HG03064 (cell line): ENCODE measurements around the gene MKNK2.
"Not testable (repeated sequence)": the region's sequence is repeated elsewhere in the genome, so short reads cannot be mapped to it uniquely, and the experiment has no call there.

Source experiments
- ATAC-seq: cut with Tn5 transposase; IDR thresholded peaks from one replicate; pipeline ENCODE4 v1.9.1; 2021; ENCODE audit warnings: low read depth; ENCODE audit not compliant: unreplicated experiment

The MKNK2 gene

DNA sequence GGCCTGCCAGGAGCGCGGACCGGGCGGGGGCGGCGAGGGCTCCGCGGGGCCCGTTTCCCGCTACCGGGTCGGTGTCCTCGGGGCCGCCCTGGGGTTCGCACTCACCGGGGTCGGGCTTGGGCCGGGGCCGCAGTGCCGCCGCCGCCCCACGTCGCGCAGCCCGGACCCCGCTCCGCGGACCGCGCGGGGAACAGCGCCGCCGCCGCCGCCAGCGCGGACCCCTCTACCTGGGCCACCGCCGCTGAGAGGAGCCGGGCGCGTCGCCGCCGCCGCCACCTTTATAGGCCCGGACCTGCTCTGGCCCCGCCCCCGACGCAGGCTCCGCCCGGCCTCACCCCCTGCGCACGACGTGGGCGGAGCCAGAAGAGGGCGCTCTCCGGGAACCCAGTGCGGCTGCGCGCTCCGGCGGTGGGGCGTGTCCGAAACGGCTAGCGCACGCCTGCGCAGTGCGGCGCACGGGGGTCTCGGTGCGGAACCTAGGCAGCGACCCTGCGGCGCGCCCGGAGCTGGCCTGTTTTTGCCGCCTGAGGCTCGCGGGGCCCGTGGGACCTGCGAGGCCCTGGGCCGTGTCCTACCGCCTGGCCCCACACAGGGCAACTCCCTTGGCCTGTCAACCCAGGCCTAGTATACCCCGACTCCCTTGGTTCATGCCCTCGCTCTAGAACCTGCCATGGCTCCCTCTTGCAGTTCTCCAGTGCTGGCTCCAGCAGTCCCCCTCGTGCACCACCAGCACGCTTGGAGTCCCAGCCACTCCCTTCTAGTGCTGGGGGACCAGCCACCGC is at the start of gene MKNK2:
Gene MKNK2 (minus strand): TSS at position 254 of the 782 bp plus-strand sequence. CDS start 393 bp downstream, outside the sequence.
- ATAC-seq, result no peak

DNA sequence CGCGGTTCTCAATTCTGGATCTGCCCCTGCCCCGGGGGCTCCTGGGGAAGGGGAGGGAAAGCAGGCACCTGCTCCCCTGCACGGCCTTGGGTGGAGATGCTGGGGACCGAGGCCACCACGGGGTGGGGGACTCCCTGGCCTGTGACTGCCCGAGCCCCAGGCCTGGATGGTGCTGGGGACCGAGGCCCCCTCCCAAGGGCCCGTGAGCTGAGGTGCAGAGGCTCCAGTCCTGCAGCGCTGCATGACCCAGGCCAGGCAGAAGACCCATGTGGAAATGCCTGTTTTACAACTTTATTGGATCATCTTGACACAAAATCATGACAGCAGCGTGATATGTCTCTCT is 49.6 kb upstream of the MKNK2 start:
- no peak for ATAC-seq

DNA sequence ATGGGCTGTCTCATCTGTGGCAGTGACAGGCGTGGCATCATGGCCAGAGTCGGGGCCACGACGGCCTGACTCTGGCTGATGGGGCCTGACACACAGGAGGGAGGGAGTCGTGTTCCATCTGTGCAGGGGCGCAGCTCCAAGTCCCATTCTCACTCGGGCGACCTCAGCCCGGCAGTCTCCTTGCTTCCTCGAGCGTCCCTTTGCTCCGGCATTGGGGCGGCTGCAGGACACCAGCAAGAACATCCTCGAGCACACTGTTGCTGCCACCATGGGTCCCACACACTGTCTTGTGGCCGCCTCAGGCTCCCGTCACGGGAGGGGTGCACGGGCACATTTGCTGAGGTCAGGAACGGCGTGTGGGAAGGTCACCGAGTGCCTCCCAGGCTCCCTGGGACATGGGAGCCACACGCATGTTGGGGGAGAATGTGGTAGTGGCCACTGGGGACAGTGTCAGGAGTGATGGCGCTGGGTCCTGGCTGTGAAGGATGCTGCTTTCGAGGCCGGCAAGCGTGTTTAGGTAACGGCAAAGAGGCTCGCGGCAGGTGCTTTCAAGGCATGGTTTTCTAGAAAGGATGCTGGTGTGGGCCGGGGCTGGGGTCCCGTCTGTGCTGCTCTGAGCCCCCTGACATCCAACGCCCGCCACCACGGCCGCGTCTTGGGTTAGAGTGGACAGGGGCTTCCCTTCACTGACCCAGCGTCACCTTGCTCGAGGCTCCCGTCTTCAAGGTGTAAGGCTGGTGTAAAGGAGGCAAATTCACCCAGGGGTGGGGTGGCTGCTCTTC is 49.1 kb upstream of the MKNK2 start:
- no peak for ATAC-seq

DNA sequence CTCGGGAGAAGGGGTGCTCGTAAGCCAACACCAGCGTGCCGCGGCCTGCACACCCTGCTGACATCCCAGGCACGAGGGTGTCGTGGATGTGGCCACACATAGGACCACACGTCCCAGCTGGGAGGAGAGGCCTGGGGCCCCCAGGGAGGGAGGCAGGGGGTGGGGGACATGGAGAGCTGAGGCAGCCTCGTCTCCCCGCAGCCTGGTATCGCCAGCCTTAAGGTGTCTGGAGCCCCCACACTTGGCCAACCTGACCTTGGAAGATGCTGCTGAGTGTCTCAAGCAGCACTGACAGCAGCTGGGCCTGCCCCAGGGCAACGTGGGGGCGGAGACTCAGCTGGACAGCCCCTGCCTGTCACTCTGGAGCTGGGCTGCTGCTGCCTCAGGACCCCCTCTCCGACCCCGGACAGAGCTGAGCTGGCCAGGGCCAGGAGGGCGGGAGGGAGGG is 48.0 kb upstream of the MKNK2 start:
- no peak for ATAC-seq

DNA sequence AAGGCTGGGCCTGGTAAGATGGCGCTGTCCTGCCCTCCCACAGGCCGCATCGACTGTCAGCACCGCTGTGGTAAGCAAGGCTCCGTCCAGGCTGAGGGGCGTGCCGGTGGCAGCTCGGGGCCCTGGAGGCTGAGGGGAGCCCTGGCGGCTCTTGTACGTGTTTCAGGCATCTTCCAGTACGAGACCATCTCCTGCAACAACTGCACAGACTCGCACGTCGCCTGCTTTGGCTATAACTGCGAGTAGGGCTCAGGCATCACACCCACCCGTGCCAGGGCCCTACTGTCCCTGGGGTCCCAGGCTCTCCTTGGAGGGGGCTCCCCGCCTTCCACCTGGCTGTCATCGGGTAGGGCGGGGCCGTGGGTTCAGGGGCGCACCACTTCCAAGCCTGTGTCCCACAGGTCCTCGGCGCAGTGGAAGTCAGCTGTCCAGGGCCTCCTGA is 46.9 kb upstream of the MKNK2 start:
- no peak for ATAC-seq

DNA sequence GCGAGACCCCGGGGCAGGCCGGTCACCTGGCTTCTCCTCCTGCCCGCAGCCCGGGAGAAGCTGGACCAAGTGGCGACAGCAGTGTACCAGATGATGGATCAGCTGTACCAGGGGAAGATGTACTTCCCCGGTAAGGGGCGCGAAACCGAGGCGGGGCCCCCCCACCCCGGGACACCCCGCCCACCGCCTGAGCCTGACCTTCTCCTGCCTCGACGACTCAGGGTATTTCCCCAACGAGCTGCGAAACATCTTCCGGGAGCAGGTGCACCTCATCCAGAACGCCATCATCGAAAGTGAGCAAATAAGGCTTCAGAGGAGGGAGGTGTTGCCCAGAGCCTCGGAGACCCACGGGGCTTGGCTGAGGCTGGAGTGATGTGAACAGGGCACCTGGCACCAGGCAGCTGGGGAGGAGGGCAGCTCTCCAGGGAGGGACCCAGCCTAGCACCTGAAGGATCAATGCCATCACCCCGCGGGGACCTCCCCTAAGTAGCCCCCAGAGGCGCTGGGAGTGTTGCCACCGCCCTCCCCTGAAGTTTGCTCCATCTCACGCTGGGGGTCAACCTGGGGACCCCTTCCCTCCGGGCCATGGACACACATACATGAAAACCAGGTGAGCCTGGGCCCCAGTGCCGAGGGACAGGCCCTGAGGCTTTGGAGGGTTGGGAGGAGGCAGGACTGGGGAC is 46.3 kb upstream of the MKNK2 start:
- no peak for ATAC-seq

DNA sequence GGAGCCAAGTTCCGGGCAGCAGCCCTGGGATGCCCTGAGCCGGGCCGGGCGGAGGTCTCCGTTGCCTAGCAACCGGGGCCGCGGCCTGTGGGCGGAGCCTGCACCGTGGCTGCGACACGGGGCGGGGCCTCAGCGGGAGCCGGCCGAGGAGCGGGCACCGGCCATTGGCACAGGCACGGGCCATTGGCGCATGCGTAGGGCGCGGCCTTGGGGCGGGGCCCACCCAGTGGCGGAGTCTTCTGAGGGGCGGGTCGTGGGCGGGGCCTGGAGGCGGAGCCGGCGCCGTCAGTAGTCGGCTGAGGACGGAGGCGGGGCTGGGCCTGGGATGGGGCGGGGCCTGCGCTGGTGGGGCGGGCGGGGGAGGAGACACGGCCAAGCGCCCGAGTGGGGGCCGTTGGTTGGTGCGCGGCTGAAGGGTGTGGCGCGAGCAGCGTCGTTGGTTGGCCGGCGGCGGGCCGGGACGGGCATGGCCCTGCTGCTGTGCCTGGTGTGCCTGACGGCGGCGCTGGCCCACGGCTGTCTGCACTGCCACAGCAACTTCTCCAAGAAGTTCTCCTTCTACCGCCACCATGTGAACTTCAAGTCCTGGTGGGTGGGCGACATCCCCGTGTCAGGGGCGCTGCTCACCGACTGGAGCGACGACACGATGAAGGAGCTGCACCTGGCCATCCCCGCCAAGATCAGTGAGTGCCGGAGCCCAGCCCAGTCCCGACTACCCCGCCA is 45.6 kb upstream of the MKNK2 start, which contains the start of gene IZUMO4:
Gene IZUMO4 (plus strand): TSS at position 436 of the 723 bp plus-strand sequence. CDS start 31 bp downstream, at position 467.
- ATAC-seq, result peak; percentile 55

DNA sequence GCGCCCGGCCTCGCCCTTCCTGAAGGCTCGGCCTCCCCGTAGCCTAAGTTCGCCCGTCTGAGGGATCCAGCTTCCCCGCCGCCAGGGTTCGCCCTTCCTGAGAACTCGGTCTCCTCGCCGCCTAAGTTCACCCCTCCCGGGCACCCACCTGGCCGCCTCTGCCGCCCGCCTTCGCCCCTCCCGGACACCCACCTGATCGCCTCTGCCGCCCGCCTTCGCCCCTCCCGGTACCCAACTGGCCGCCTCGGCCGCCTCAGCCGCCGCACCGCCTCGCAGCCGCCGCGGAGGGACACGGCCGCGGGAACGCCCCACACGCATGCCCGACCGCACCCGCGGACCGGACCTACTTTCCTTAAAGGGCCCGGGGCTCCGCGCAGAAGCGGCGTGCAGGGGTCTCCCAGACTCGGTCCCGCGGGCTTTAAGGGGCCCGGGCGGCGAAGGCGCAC is 45.0 kb upstream of the MKNK2 start, which contains the start of gene MOB3A:
Gene MOB3A (minus strand): TSS at position 293 of the 446 bp plus-strand sequence. CDS start 17,766 bp downstream, outside the sequence.
- peak; percentile 21 for ATAC-seq

DNA sequence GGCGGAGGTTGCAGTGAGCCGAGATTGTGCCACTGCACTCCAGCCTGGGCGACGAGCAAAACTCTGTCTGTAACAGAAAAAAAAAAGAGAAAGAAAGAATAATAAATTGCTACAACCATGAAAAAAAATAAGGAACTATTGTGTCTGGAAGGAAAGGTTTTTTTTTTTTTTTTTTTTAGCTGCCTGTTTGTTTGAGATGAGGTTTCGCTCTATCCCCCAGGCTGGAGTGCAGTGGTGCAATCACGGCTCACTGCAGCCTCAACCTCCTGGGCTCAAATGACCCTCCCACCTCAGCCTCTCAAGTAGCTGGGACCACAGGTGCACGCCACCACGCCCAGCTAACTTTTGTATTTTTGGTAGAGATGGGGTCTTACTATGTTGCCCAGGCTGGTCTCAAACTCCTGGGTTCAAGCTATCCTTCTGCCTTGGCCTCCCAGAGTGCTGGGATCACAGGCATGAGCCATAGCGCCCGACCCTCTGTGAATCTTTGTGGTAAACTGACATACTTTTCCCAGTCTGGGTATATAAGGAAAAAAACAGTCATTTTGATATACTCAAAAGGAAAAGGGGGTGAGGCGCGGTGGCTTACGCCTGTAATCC is 41.0 kb upstream of the MKNK2 start:
- ATAC-seq, result not testable (repeated sequence)

DNA sequence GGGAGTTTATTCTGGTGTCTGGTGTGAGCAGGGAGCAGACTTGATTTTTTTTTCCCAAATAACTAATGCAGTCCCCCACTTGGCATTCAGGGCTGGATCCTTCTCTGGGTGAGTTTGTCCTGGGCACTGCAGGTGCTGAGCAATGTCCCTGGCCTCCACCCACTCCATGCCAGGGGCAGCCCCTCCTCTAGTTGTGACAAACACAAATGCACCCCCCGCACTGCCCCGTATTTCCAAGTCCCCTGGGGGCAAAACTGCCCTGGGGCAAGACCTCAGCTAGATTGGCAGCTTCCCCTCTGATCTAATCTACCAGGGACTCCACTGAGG is 38.6 kb upstream of the MKNK2 start:
- ATAC-seq, result no peak

DNA sequence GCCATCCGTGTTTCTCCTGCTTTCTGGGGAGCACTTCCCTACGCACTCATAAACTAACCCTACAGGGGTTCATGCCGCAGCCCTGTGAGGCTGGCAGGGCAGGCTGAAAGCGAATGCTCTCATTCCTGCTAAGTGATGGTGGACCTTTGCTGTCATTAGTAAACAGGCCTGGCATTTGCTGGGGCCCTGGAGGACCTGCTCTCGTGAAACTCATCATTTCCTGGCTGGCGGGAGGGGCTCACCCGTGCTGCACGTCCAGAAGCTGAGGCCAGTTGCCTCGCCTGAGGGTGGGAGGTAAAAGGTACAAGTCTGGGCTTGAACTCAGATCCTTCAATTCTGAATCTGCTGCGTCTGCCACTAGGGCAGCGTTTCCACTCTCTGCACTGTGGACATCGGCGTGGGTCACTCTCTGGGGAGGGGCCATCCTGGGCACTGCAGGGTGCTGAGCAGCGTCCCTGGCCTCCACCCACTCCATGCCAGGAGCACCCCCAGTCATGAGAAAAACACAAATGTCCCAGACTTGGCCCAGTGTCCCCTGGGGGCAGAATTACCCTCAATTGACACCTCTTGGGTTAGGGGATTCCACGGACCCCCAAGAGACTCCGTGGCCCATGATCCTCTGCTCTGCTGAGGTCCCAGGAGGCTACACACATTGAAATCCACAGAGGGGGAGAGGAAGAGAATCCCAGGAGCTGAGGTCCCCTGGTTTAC is 38.1 kb upstream of the MKNK2 start:
- no peak for ATAC-seq

DNA sequence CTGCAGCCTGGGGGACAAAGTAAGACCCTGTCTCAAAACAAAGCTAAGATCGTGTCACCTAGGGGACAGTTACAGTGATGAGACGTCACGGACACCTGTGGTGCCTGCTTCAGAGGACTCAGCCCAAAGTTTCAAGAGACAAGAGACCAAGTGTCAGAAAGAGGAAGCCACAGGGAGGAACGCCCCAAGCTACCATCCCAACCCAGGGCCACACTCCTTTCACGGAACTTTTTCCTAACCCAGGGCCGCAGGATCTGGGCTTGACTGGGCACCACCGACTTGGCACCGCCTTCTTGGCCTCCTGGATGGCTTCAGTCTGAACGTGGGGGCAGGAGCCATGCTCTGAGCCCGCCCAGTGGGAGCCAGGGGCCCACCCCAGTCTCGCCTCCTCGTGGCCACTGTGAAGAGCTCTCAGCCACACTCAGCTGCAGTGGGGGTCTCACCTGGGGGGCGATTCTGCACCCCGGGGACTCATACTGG is 36.6 kb upstream of the MKNK2 start:
- ATAC-seq, result no peak

DNA sequence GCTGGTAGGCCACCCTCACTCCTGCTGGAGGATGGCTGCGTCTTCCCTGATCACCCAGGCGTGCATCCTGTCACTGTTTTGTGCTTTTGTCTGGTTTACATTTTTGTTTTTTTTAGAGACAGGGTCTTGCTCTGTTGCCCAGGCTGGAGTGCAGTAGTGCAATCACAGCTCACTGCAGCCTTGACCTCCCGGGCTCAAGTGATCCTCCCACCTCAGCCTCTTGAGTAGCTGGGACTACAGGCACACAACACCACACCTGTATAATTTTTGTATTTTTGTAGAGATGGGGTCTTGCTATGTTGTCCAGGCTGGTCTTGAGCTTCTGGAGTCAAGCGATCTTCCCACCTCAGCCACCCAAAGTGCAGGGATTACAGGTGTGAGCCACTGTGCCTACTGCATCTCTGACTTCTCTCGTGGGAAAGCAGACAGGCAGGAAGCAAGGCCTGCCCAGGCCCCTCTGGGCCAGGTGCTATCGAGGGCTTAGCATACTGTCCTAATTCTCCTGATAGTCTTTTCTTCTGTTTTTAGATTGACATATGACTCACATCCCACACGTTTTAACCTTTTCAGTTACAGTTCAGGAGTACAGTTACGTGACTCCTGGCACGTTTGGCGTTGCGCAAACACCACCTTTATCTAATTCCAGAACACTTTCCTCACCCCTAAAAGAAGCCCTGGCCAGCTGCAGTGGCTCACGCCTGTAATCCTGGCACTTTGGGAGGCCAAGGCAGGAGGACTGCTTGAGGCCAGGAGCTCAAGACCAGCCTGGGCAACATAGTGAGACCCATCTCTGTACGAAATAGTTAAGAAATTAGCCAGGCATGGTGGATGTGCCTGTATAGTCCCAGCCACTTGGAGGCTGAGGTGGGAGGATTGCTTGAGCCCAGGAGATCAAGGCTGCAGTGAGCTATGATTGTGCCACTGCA is 35.9 kb upstream of the MKNK2 start:
- not testable (repeated sequence) for ATAC-seq

DNA sequence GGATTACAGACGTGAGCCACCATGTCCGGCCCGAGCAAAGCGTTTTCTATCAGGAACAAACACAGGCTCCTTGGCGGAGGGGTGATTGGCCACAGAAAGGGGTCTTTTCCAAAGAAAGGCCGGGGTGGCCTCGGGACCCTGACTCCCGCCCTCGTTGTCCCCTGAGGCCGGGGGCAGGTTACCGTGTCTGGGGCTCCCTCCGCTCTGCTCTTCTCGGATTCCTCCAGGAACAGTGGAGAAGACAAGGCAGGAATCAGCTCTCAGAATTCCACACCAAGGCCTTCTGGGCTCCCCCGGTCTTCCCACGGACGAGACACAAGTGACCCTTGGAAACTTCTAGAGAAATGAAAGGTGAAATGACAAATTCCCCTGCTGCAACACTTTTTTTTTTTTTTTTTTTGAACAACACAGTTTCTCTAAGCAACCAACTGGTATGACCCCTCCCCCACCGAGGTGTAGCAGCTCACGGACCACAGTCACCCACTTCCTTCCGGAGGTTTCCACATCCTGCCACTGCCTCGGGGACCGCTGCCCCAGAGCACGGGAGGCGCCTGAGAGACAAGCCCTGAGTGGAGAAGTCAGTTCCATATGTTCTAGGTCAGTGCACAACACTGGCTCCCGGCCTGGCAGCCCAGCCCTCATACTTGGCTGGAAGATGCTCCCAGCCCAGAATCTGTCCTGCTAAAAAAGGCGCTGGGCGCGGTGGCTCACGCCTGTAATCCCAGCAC is 34.1 kb upstream of the MKNK2 start:
- ATAC-seq, result no peak

DNA sequence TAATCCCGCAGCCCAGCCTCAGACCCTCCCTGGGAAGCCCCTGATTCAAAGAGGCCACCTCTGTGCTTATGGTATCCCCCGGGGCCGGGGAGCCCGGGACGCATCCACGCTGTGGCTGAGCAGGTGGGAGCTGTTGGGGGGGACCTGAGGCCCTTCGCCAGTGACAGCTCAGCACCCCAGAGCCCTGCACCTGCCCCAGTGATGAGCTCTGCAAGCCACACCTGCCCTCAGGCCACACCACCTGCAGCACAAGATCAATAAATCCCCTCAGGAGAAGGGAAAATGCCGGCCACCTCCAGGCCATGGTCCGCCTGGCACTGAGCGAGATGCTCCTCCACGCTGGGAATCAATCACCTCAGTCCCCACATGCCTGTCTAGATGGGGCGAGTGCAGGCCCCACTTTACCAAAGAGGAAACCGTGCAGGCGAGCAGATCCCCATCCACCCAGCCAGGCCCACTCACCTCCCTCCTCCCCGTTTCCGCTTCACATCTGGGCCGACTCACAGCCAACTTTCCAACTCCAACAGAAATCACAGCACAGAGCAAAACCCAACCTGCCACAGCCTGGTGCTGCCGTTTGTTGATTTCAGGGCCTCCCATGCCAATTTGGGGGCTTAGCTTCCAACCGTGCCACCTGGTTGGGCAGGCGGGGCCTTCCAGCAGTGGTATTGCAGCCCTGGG is 32.3 kb upstream of the MKNK2 start:
- no peak for ATAC-seq

DNA sequence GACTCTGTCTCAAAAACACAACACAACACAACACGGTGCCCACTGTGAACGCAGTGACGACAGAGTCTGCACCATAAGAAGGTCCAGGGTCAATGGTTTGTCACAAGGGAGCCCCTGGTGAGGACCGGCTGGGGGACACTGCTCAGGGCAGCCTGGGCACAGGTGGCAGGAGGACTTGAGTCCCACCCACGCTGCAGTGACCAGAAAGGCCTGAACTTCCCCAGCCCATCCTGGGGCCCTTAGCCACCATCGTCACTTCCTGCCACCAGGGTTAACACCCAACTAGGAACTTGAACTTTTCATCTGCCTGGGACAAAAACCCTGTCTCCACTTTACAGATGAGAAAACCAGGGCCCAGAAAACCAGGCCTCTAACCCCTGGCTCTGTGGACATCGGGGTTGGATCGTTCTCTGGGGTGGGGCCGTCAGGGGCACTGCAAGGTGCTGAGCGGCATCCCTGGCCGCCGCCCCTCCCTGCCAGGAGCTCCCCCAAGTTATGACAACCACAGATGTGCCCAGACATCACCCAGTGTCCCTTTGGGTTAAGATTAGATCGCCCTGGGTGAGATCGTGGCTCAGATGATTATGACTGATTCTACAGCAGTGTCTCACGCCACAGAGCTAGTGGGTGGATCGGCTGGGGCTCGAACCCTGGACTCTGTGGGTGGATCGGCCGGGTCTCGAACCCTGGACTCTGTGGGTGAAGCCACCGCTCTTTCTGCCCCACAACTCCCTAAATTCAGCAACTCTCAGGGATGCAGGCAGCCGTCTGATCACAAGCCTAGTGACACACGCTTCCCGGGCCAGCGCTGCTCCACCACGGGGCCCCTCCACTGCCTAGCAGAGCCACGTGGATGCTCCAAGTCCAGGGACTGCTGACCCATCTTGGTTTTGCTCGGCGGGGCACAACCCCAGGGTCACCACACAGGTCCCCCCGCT is 31.1 kb upstream of the MKNK2 start:
- ATAC-seq, result no peak
